Neutrophil (primary cell): ENCODE results near the gene PTPRN2.

ENCODE experiments used
- H3K27ac ChIP-seq: fragments of 200-600 bp; sonication (generic); 2 replicates; pipeline ENCODE4 v1.5.1; 2016; ENCODE audit warnings: mild to moderate bottlenecking, moderate library complexity
- H3K27me3 ChIP-seq: fragments of 200-600 bp; sonication (generic); 2 replicates; pipeline ENCODE4 v1.6.0; 2016; ENCODE audit warnings: mild to moderate bottlenecking
- H3K36me3 ChIP-seq: fragments of 200-600 bp; sonication (generic); 2 replicates; pipeline ENCODE4 v1.5.1; 2017
- H3K4me1 ChIP-seq, 2 experiments: fragments of 200-600 bp in 1 of 2; sonication (generic) in 1 of 2; 1 replicate in 1 of 2; 2 replicates in 1 of 2; pipeline versions ENCODE4 v1.5.1 to v1.6.1; 2013 to 2016; ENCODE audit warnings: low read depth in 1 of 2, low read length in 1 of 2, mild to moderate bottlenecking in 1 of 2, moderate library complexity in 1 of 2; ENCODE audit not compliant: control insufficient read depth in 1 of 2, insufficient read depth in 1 of 2
- H3K4me3 ChIP-seq, 2 experiments: fragments of 200-600 bp in 1 of 2; sonication (generic) in 1 of 2; 1 replicate in 1 of 2; 2 replicates in 1 of 2; pipeline ENCODE4 v1.5.1; 2013 to 2016; ENCODE audit warnings: low read depth in 1 of 2, low read length in 1 of 2, mild to moderate bottlenecking in 1 of 2, moderate library complexity in 1 of 2
- H3K9me3 ChIP-seq: fragments of 200-600 bp; sonication (generic); 2 replicates; pipeline ENCODE4 v1.5.1; 2016
- TF ChIP-seq, protein P1 (sequence below): fragments of 200-600 bp; sonication (generic); IDR thresholded peaks from 2 replicates; pipeline ENCODE4 v1.5.1; 2016; ENCODE audit warnings: antibody characterized with exemption

PTPRN2 gene

DNA sequence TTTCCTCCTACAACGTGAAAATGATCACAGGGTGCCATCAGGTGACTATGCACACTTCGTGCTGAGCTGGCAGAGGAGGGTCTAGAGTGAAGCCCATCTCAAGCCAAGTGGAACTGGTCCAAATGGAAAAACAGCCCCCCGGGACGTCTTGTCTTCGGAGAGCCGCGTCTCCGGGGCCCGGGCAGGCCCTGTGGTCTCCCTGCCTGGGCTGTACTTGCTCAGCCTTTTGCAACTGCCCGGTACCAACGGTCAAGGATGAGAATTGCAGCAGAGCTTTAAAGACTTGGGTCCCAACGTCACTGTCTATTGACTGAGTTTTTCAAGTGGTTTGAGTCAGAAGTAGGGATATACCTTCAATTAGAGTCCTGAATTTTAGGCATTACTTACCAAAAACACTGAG lies 315.5 kb downstream of the PTPRN2 start:
- TF ChIP-seq, protein P1, sequence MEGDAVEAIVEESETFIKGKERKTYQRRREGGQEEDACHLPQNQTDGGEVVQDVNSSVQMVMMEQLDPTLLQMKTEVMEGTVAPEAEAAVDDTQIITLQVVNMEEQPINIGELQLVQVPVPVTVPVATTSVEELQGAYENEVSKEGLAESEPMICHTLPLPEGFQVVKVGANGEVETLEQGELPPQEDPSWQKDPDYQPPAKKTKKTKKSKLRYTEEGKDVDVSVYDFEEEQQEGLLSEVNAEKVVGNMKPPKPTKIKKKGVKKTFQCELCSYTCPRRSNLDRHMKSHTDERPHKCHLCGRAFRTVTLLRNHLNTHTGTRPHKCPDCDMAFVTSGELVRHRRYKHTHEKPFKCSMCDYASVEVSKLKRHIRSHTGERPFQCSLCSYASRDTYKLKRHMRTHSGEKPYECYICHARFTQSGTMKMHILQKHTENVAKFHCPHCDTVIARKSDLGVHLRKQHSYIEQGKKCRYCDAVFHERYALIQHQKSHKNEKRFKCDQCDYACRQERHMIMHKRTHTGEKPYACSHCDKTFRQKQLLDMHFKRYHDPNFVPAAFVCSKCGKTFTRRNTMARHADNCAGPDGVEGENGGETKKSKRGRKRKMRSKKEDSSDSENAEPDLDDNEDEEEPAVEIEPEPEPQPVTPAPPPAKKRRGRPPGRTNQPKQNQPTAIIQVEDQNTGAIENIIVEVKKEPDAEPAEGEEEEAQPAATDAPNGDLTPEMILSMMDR: no peak
- Histone ChIP-seq H3K9me3 (no peaks in the 10 kb centered on the region), H3K27ac (no peak overlapping the region), H3K4me3 (no peak overlapping the region), H3K36me3 (no peaks in the 10 kb centered on the region), H3K4me1 (no peaks in the 10 kb centered on the region), H3K27me3 (no peaks in the 10 kb centered on the region)

DNA sequence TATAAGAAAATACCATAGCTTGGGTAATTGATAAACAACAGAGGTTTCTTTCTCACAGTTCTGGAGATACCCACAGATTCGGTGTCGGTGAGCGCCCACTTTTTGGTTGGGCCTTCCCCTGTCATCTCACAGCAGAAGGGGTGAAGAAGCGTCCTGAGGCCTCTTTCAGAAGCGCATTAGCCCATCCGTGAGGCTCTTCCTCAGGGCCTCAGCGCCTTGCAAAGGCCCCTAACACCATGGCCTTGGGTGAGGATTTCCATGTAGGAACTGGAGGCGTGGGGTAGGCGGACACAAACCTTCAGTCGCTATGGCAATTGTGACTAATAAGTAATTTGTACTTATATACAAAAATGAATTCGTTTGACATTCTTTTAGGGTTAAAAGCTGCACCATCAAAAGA lies 316.0 kb downstream of the PTPRN2 start:
- TF ChIP-seq, protein P1: no peak
- Histone ChIP-seq H3K9me3 (no peaks in the 10 kb centered on the region), H3K4me1 (no peaks in the 10 kb centered on the region), H3K27me3 (no peaks in the 10 kb centered on the region), H3K4me3 (no peak overlapping the region), H3K36me3 (no peaks in the 10 kb centered on the region), H3K27ac (no peak overlapping the region)

DNA sequence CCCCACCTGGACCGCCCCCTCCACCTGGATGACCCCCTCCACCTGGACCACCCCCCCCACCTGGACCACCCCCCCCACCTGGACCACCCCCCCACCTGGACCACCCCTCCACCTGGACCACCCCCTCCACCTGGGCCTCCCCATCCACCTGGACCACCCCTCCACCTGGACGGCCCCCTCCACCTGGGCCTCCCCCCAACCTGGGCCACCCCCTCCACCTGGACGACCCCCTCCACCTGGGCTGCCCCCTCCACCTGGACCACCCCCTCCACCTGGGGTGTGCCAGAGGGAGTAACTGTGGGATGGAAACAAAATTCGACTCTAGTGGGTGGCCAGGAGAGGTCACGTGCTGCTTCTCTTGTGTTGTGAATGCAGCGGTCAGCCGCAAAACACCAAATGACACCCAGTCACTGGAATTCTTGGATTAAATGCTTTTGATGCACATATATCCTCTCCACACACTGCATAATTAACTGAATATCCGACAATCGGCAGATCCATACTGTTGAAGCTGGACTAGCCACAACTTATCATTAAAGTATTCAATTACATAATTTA lies 316.7 kb downstream of the PTPRN2 start:
- no peaks in the 10 kb centered on the region for H3K36me3 ChIP-seq
- no peaks in the 10 kb centered on the region for H3K4me1 ChIP-seq
- H3K27ac ChIP-seq: no peak overlapping the region
- H3K4me3 ChIP-seq: no peak overlapping the region
- TF ChIP-seq, protein P1: no peak
- no peaks in the 10 kb centered on the region for H3K27me3 ChIP-seq
- H3K9me3 ChIP-seq: no peaks in the 10 kb centered on the region

DNA sequence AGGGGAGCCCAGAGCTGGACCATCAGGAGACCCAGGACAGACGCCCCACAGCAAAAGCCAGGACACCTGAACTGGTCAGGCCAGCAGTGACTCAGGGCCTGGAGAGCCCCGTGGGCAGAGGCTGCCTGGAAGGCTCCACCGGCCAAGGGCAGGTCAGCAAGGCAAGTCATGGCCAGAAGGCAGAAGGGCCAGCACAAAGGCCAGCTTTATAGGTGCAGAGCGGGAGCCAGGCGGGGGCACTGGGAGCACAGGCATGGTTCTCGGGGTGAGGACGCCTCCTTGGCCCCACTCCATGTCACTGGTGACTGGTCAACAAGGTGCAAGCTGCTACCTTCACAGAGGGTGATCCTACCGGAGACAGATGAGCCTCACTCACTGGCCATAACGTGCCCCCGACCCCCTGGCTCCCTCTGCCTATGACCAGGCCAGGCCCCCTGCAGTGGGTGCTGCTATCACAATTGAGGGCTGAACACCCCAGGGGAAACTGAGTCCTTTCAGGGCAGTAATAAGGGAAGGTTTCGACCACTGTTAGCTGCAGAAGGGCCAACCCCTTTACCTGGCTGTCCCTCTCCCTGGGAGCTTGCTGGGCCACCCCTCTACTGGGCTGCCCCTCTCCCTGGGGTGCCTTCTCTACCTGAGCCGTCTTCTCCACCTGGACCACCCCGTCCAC lies 317.4 kb downstream of the PTPRN2 start:
- H3K4me3 ChIP-seq: no peak overlapping the region
- TF ChIP-seq, protein P1: no peak
- H3K36me3 ChIP-seq: no peaks in the 10 kb centered on the region
- H3K27me3 ChIP-seq: no peaks in the 10 kb centered on the region
- H3K9me3 ChIP-seq: no peaks in the 10 kb centered on the region
- H3K4me1 ChIP-seq: no peaks in the 10 kb centered on the region
- no peak overlapping the region for H3K27ac ChIP-seq

DNA sequence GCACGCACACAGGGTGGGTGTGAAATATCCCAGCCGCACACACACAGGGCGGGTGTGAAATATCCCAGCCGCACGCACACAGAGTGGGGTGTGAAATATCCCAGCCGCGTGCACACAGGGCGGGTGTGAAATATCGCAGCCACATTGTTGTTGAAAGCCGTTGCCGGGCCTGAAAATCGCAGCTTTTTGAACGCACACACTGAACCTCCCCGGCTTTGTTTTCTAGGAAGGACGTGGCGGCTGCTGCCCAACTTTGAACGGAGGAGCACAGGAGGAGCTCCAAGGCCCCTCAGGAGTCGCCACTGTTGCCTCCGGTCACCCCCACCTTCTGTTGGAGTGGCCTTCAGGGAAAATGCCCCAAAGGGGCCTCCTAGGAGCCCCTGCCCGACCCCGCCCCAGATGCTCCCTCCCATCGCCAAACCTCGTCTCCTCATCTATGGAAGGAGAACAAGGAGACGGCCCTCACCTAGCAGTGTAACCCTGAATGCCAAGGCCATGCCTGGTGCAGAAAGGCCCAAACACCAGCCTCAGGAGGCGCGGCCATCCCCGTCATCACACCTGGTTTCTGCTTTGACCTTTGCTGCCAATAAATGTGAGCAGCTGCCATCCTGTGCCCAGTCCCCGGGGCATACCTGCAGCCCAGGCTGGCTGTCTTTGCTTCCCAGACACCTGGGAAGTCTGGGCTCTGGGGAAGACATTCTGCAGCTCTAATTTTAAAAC lies 318.6 kb downstream of the PTPRN2 start:
- TF ChIP-seq, protein P1: no peak
- Histone ChIP-seq H3K36me3 (no peaks in the 10 kb centered on the region), H3K4me1 (no peaks in the 10 kb centered on the region), H3K9me3 (no peaks in the 10 kb centered on the region), H3K27ac (no peak overlapping the region), H3K4me3 (no peak overlapping the region), H3K27me3 (no peaks in the 10 kb centered on the region)
